ENCODE results near the gene TMEM207. TPM values are rescaled to one million over a fixed set of nuclear protein-coding genes. Genes with fewer than 3 reads are reported as not detected.

TMEM207 gene
- total RNA-seq, 5 donors from 2014 or later (not counting 1 experiment from before 2014, with no cell fraction given), result not detected

GRCh38 chr3:190494907-190495306 is 45.2 kb upstream of the TMEM207 start:
- ATAC-seq (replicated peaks in 1 of 4), result no peak
- H3K4me1 ChIP-seq (ENCODE audit: control insufficient read depth in 1 of 2, extremely low read depth in 1 of 2, insufficient read depth in 2 of 2, low read length in 2 of 2), result no peaks in the 10 kb centered on the region
- Mint-ChIP-seq H3K4me3 (no peak overlapping the region), H3K36me3 (no peaks in the 10 kb centered on the region), H3K27ac (no peak overlapping the region), H3K27me3 (peaks cover 21 to 41% of the 10 kb centered on the region in 2 donors), H3K4me1 (no peaks in the 10 kb centered on the region), H3K9me3 (no peaks in the 10 kb centered on the region)
- H3K4me3 ChIP-seq (ENCODE audit: control insufficient read depth in 1 of 2, extremely low read depth in 1 of 2, low read length in 1 of 2), result no peak overlapping the region
- peaks cover 0 to 3% of the 10 kb centered on the region in 2 experiments for H3K27me3 ChIP-seq (replicated peaks in 1 of 2; ENCODE audit: control insufficient read depth in 2 of 2, extremely low read depth in 1 of 2, insufficient read depth in 2 of 2, low read length in 1 of 2)
- ChIA-PET POLR2A (no interaction called here), CTCF (no interaction called here)
- no peaks in the 10 kb centered on the region for H3K9me3 ChIP-seq
- DNase-seq, result no peak
- no peak overlapping the region for H3K27ac ChIP-seq (ENCODE audit: low read length)
- H3K36me3 ChIP-seq (ENCODE audit: control insufficient read depth in 2 of 2, extremely low read depth in 1 of 2, insufficient read depth in 1 of 2, low read length in 1 of 2), result no peaks in the 10 kb centered on the region

GRCh38 chr3:190492966-190493365 is 43.3 kb upstream of the TMEM207 start:
- H3K9me3 ChIP-seq, result no peaks in the 10 kb centered on the region
- no peak overlapping the region for H3K4me3 ChIP-seq (ENCODE audit: control insufficient read depth in 1 of 2, extremely low read depth in 1 of 2, low read length in 1 of 2)
- DNase-seq, result no peak
- Mint-ChIP-seq H3K9me3 (no peaks in the 10 kb centered on the region), H3K36me3 (no peaks in the 10 kb centered on the region), H3K4me3 (no peak overlapping the region), H3K27ac (no peak overlapping the region), H3K27me3 (peaks cover 36 to 43% of the 10 kb centered on the region in 2 donors), H3K4me1 (no peaks in the 10 kb centered on the region)
- no peaks in the 10 kb centered on the region for H3K4me1 ChIP-seq (ENCODE audit: control insufficient read depth in 1 of 2, extremely low read depth in 1 of 2, insufficient read depth in 2 of 2, low read length in 2 of 2)
- 81% methylated on average over 4 of the region's 4 CpGs for WGBS (ENCODE audit: insufficient coverage)
- H3K27ac ChIP-seq (ENCODE audit: low read length), result no peak overlapping the region
- POLR2A ChIA-PET, result no interaction called here
- peaks cover 3 to 4% of the 10 kb centered on the region in 2 experiments for H3K27me3 ChIP-seq (replicated peaks in 1 of 2; ENCODE audit: control insufficient read depth in 2 of 2, extremely low read depth in 1 of 2, insufficient read depth in 2 of 2, low read length in 1 of 2)
- H3K36me3 ChIP-seq (ENCODE audit: control insufficient read depth in 2 of 2, extremely low read depth in 1 of 2, insufficient read depth in 1 of 2, low read length in 1 of 2), result no peaks in the 10 kb centered on the region
- ATAC-seq (replicated peaks in 1 of 4), result no peak
- CTCF ChIA-PET, result no interaction called here

GRCh38 chr3:190492129-190492528 is 42.4 kb upstream of the TMEM207 start:
- H3K4me1 Mint-ChIP-seq, result no peaks in the 10 kb centered on the region
- H3K27ac Mint-ChIP-seq, result no peak overlapping the region
- Histone ChIP-seq H3K9me3 (no peaks in the 10 kb centered on the region), H3K4me3 (ENCODE audit: control insufficient read depth in 1 of 2, extremely low read depth in 1 of 2, low read length in 1 of 2) (no peak overlapping the region), H3K27me3 (replicated peaks in 1 of 2; ENCODE audit: control insufficient read depth in 2 of 2, extremely low read depth in 1 of 2, insufficient read depth in 2 of 2, low read length in 1 of 2) (peaks cover 7% of the 10 kb centered on the region in 2 experiments), H3K36me3 (ENCODE audit: control insufficient read depth in 2 of 2, extremely low read depth in 1 of 2, insufficient read depth in 1 of 2, low read length in 1 of 2) (no peaks in the 10 kb centered on the region), H3K4me1 (ENCODE audit: control insufficient read depth in 1 of 2, extremely low read depth in 1 of 2, insufficient read depth in 2 of 2, low read length in 2 of 2) (no peaks in the 10 kb centered on the region), H3K27ac (ENCODE audit: low read length) (no peak overlapping the region)
- POLR2A ChIA-PET, result no interaction called here
- DNase-seq (no peak), ATAC-seq (replicated peaks in 1 of 4) (no peak)
- CTCF ChIA-PET, result no interaction called here
- H3K27me3 Mint-ChIP-seq, result peaks cover 38 to 40% of the 10 kb centered on the region in 2 donors
- H3K4me3 Mint-ChIP-seq, result no peak overlapping the region
- no peaks in the 10 kb centered on the region for H3K36me3 Mint-ChIP-seq
- no peaks in the 10 kb centered on the region for H3K9me3 Mint-ChIP-seq

GRCh38 chr3:190491533-190492054 is 41.9 kb upstream of the TMEM207 start:
- WGBS (ENCODE audit: insufficient coverage), result 58% methylated on average over 3 of the region's 4 CpGs
- ChIA-PET CTCF (interaction anchor here in 1 of 2 donors (0.7 kb wide), 1 partner anchor 92 kb away, joined by 3 read pairs; no protein-coding TSS in a partner anchor), POLR2A (no interaction called here)
- Mint-ChIP-seq H3K9me3 (no peaks in the 10 kb centered on the region), H3K27ac (no peak overlapping the region), H3K36me3 (no peaks in the 10 kb centered on the region), H3K4me3 (no peak overlapping the region), H3K27me3 (peaks cover 35 to 40% of the 10 kb centered on the region in 2 donors), H3K4me1 (no peaks in the 10 kb centered on the region)
- H3K36me3 ChIP-seq (ENCODE audit: control insufficient read depth in 2 of 2, extremely low read depth in 1 of 2, insufficient read depth in 1 of 2, low read length in 1 of 2), result no peaks in the 10 kb centered on the region
- no peaks in the 10 kb centered on the region for H3K9me3 ChIP-seq
- H3K4me3 ChIP-seq (ENCODE audit: control insufficient read depth in 1 of 2, extremely low read depth in 1 of 2, low read length in 1 of 2), result no peak overlapping the region
- DNase-seq (no peak), ATAC-seq (replicated peaks in 1 of 4) (no peak)
- no peak overlapping the region for H3K27ac ChIP-seq (ENCODE audit: low read length)
- peaks cover 7 to 8% of the 10 kb centered on the region in 2 experiments for H3K27me3 ChIP-seq (replicated peaks in 1 of 2; ENCODE audit: control insufficient read depth in 2 of 2, extremely low read depth in 1 of 2, insufficient read depth in 2 of 2, low read length in 1 of 2)
- H3K4me1 ChIP-seq (ENCODE audit: control insufficient read depth in 1 of 2, extremely low read depth in 1 of 2, insufficient read depth in 2 of 2, low read length in 2 of 2), result no peaks in the 10 kb centered on the region

- POLR2A ChIA-PET, result no interaction called here
- no peaks in the 10 kb centered on the region for H3K36me3 Mint-ChIP-seq
- no peak for ATAC-seq (replicated peaks in 1 of 4)
These were observed 37.4 kb upstream of the TMEM207 start for GRCh38 chr3:190486908-190487607.

GRCh38 chr3:190486533-190486864 is 36.8 kb upstream of the TMEM207 start:
- no peak for ATAC-seq (replicated peaks in 1 of 4)
- Histone ChIP-seq H3K9me3 (no peaks in the 10 kb centered on the region), H3K4me3 (ENCODE audit: control insufficient read depth in 1 of 2, extremely low read depth in 1 of 2, low read length in 1 of 2) (no peak overlapping the region), H3K36me3 (ENCODE audit: control insufficient read depth in 2 of 2, extremely low read depth in 1 of 2, insufficient read depth in 1 of 2, low read length in 1 of 2) (no peaks in the 10 kb centered on the region), H3K27me3 (replicated peaks in 1 of 2; ENCODE audit: control insufficient read depth in 2 of 2, extremely low read depth in 1 of 2, insufficient read depth in 2 of 2, low read length in 1 of 2) (peaks cover 5 to 8% of the 10 kb centered on the region in 2 experiments), H3K27ac (ENCODE audit: low read length) (no peak overlapping the region), H3K4me1 (ENCODE audit: control insufficient read depth in 1 of 2, extremely low read depth in 1 of 2, insufficient read depth in 2 of 2, low read length in 2 of 2) (no peaks in the 10 kb centered on the region)
- POLR2A ChIA-PET, result no interaction called here
- no peaks in the 10 kb centered on the region for H3K9me3 Mint-ChIP-seq
- no CpG with 5 or more reads among the region's 1 CpG for WGBS (ENCODE audit: insufficient coverage)
- no peaks in the 10 kb centered on the region for H3K36me3 Mint-ChIP-seq
- DNase-seq, result no peak
- CTCF ChIA-PET, result no interaction called here
- H3K27me3 Mint-ChIP-seq, result peaks cover 20 to 32% of the 10 kb centered on the region in 2 donors
- no peak overlapping the region for H3K4me3 Mint-ChIP-seq
- no peak overlapping the region for H3K27ac Mint-ChIP-seq
- peaks cover 0 to 5% (median 4%) of the 10 kb centered on the region in 3 donors for H3K4me1 Mint-ChIP-seq

More at GRCh38 chr3:190486908-190487607, 37.4 kb upstream of the TMEM207 start:
- no CpG with 5 or more reads among the region's 4 CpGs for WGBS (ENCODE audit: insufficient coverage)
- Histone ChIP-seq H3K27ac (ENCODE audit: low read length) (no peak overlapping the region), H3K4me1 (ENCODE audit: control insufficient read depth in 1 of 2, extremely low read depth in 1 of 2, insufficient read depth in 2 of 2, low read length in 2 of 2) (no peaks in the 10 kb centered on the region), H3K9me3 (no peaks in the 10 kb centered on the region), H3K27me3 (replicated peaks in 1 of 2; ENCODE audit: control insufficient read depth in 2 of 2, extremely low read depth in 1 of 2, insufficient read depth in 2 of 2, low read length in 1 of 2) (peaks cover 7 to 8% of the 10 kb centered on the region in 2 experiments), H3K36me3 (ENCODE audit: control insufficient read depth in 2 of 2, extremely low read depth in 1 of 2, insufficient read depth in 1 of 2, low read length in 1 of 2) (no peaks in the 10 kb centered on the region), H3K4me3 (ENCODE audit: control insufficient read depth in 1 of 2, extremely low read depth in 1 of 2, low read length in 1 of 2) (no peak overlapping the region)
- Mint-ChIP-seq H3K4me3 (no peak overlapping the region), H3K27ac (no peak overlapping the region), H3K27me3 (peaks cover 20 to 36% of the 10 kb centered on the region in 2 donors), H3K4me1 (peaks cover 0 to 5% (median 4%) of the 10 kb centered on the region in 3 donors), H3K9me3 (no peaks in the 10 kb centered on the region)
- CTCF ChIA-PET, result no interaction called here
- no peak for DNase-seq

All from T-cell (primary cell).